Neural progenitor cell (in vitro differentiated cells): ENCODE measurements around the gene RHBG.

Source experiments
- EZH2 ChIP-seq: fragments of 200-600 bp; sonication (generic); IDR thresholded peaks from 2 replicates; pipeline ENCODE4 v1.6.1; 2017; ENCODE audit warnings: antibody characterized with exemption, mild to moderate bottlenecking, moderate library complexity
- EZH2phosphoT487 ChIP-seq: fragments of 200-600 bp; sonication (generic); IDR thresholded peaks from 2 replicates; pipeline ENCODE4 v1.6.1; 2017; ENCODE audit warnings: antibody characterized with exemption
- TF ChIP-seq, protein P1 (sequence below): fragments of 200-600 bp; sonication (generic); IDR thresholded peaks from 2 replicates; pipeline ENCODE4 v1.5.1; 2017; ENCODE audit warnings: antibody characterized with exemption, mild to moderate bottlenecking

DNA sequence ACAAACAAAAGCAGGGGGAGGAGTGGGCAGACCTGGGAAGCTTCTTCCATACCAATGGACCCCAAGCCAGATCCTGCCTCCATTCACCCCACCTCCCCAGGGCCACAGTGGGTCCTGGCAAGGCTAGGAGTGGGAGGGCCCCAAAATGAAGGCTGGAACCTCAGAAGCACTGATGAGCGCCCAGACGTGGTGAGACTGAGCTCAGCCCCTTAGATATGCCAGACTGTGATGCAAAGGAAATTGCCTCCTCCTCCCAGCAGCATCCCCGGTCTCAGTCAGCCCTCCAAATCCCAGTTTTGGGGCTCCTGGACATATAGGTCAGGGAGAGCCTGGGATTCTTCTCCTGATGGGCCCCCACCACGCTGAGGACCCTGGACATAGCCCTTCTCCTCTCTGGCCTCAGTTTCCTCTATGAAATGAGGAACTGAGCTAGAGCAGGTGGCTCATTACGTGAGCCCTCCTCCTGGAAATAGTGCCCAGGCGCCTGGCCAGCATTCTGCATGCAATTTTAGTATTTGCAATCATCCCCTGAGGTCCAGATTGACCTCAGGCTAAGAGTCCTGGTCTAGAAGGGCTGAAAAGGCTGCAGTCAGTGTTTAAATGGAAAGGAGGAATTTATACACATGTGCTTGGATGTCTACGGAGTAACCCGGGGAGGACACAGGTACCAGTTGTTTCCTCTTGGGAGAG lies 33.5 kb downstream of the RHBG start:
- TF ChIP-seq, protein P1, sequence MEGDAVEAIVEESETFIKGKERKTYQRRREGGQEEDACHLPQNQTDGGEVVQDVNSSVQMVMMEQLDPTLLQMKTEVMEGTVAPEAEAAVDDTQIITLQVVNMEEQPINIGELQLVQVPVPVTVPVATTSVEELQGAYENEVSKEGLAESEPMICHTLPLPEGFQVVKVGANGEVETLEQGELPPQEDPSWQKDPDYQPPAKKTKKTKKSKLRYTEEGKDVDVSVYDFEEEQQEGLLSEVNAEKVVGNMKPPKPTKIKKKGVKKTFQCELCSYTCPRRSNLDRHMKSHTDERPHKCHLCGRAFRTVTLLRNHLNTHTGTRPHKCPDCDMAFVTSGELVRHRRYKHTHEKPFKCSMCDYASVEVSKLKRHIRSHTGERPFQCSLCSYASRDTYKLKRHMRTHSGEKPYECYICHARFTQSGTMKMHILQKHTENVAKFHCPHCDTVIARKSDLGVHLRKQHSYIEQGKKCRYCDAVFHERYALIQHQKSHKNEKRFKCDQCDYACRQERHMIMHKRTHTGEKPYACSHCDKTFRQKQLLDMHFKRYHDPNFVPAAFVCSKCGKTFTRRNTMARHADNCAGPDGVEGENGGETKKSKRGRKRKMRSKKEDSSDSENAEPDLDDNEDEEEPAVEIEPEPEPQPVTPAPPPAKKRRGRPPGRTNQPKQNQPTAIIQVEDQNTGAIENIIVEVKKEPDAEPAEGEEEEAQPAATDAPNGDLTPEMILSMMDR = no peak
- TF ChIP-seq EZH2 (no peak), EZH2phosphoT487 (no peak)
